ENCODE data around the gene UBE2E1. TPM values are rescaled to one million over a fixed set of nuclear protein-coding genes. Genes with fewer than 3 reads are reported as not detected.
A peak's percentile ranks its signal among the peaks of the same experiment; 100 is the strongest.

Gene UBE2E1
- total and polyA plus RNA-seq, 7 experiments from 2014 or later, result 5.2 to 80.0 (median 65.8) TPM

DNA sequence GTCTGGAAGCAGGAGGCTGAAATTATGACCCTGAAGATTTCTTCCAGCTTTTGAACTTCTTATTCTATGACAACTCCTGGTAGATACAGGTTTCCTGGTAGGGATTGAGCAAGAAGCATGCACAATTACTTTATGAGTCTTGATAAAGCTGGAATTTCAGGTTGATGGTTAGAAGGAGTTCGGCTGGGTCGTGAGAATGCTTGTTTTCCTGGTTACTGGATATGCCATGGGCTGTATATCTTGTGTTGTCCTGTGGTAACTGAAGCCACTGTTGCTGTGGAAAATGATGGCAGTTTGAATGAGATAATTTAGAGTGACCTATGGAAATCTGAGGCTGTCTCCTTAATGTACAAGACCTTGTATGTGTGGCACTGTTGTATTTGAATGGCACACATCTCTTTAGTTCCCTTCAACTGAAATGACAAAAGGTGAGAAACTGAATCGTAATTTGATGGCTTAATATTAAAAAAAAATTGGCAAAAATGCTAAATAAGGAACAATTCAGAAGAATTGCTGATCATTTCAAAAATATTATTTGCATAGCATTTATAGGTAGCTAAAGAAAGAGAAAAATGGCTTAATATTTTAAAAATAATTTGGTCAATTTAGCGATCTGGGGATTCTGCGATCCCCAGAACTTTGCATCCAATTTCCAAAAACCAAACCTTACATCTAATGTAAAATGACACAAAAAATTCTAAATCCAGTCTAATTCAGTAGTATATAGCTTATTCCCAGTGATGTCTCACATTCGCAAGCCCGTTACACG lies 1.1 kb upstream of the UBE2E1 start:
- ChIA-PET POLR2A (no interaction called here), CTCF (no interaction called here)
- Histone ChIP-seq H3K9me3 (ENCODE audit: control insufficient read depth in 2 of 3, low read length in 3 of 3) (no peaks in the 10 kb centered on the region), H3K4me3 (ENCODE audit: low read length) (no peak overlapping the region), H3K4me1 (ENCODE audit: control insufficient read depth in 2 of 2, insufficient read depth in 2 of 2, low read length in 2 of 2) (peaks cover 14 to 21% of the 10 kb centered on the region in 2 donors), H3K27me3 (ENCODE audit: control insufficient read depth in 2 of 2, insufficient read depth in 2 of 2, low read length in 2 of 2) (no peaks in the 10 kb centered on the region), H3K36me3 (ENCODE audit: control insufficient read depth in 2 of 3, insufficient read depth in 3 of 3, low read length in 3 of 3) (no peaks in the 10 kb centered on the region), H3K27ac (ENCODE audit: low read depth, low read length) (peak overlapping the region; percentile 6)
- peaks cover 0 to 18% (median 0%) of the 10 kb centered on the region in 5 donors for H3K36me3 Mint-ChIP-seq
- H3K27ac Mint-ChIP-seq, result peak overlapping the region in 7 of 9 donors; percentile 1 to 98 (median 92)
- peaks cover 0 to 38% (median 0%) of the 10 kb centered on the region in 5 donors for H3K27me3 Mint-ChIP-seq
- intact Hi-C loops (cut with micrococcal nuclease), result loop anchor here (1.0 to 5.0 kb wide), 7 partner anchors 113 to 1988 kb away; partner anchors contain the start of genes NR1D2 (in 2 of the 2), OXSM (in 1 of the 2), RPL15 (in 1 of the 2) and TOP2B (in 1 of the 2)
- ATAC-seq (no peak), DNase-seq (no peak)
- peak overlapping the region; percentile 0 to 100 (median 94) for H3K4me3 Mint-ChIP-seq
- peaks cover 21 to 39% (median 36%) of the 10 kb centered on the region in 7 donors for H3K4me1 Mint-ChIP-seq
- H3K9me3 Mint-ChIP-seq, result peaks cover 0 to 2% (median 0%) of the 10 kb centered on the region in 11 donors

DNA sequence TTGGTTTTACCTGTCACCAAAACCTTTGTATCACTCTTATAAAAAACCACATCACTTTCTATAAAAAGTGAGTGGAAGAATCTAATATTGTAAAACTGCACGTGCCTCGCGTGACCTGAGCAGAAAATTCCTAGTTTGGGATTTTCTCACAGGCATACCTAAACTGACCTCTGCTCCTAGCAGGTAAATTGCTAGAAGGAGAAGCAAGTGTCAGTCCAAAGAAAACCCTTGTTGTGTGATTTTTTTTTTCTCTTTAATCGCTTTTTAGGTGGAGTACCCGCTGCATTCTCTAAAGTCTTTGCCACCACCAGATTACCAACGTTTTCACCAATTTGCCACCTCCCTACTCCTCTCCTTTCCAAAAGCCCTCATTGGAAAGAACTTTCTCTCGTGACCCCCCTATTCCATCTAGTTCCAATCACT lies 534 bp upstream of the UBE2E1 start:
- POLR2A ChIA-PET, result no interaction called here
- peak overlapping the region; percentile 66 for H3K27ac ChIP-seq (ENCODE audit: low read depth, low read length)

DNA sequence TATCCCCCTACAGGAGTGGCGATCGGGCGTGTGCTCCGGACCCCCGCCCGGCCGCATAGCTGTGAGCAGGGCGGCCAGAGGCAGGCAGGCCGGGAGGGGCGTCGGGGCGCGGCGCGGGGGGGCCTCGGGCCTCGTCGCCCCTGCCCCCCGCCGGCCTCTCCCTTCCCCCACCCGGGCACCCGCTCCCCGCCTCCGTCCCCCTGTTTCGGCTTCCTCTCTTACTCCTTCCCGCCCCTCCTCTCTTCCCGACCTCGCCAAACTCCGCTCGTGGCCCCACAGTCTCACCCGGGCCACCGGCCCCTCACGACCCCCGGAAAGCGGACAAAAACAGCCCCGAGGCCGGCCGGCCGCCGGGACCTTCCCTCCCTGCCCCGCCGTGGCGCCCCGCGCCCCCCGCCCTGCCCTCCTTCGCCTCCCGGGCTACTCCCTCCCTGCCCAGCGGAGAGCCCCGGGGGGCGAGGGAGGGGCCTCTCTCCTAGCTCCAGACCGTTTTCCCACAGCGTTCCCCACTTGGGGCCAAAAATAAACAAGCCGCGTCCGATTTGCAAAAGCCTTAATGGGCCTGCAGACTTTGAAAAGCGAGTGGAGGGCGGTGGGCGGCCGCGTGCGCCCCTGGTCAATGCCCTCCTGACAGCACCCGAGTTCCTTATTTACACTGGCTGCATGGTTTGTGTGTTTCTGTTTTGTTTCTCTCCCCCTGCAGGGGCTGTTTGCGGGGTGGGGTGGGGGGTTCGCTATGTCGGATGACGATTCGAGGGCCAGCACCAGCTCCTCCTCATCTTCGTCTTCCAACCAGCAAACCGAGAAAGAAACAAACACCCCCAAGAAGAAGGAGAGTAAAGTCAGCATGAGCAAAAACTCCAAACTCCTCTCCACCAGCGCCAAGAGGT lies 1.0 kb downstream of the UBE2E1 start:
- Mint-ChIP-seq H3K27me3 (peaks cover 0 to 27% (median 0%) of the 10 kb centered on the region in 5 donors), H3K4me3 (peak overlapping the region; percentile 89 to 100 (median 94)), H3K27ac (peak overlapping the region; percentile 87 to 98 (median 95)), H3K36me3 (peaks cover 0 to 23% (median under 1%) of the 10 kb centered on the region in 5 donors), H3K9me3 (peaks cover 0 to 2% (median 0%) of the 10 kb centered on the region in 11 donors), H3K4me1 (peaks cover 36 to 57% (median 53%) of the 10 kb centered on the region in 7 donors)
- Histone ChIP-seq H3K27ac (ENCODE audit: low read depth, low read length) (peak overlapping the region; percentile 77), H3K36me3 (ENCODE audit: control insufficient read depth in 2 of 3, insufficient read depth in 3 of 3, low read length in 3 of 3) (peaks cover 0 to 3% (median 0%) of the 10 kb centered on the region in 3 experiments), H3K4me1 (ENCODE audit: control insufficient read depth in 2 of 2, insufficient read depth in 2 of 2, low read length in 2 of 2) (peaks cover 24% of the 10 kb centered on the region in 2 donors), H3K9me3 (ENCODE audit: control insufficient read depth in 2 of 3, low read length in 3 of 3) (no peaks in the 10 kb centered on the region), H3K4me3 (ENCODE audit: low read length) (peak overlapping the region; percentile 57), H3K27me3 (ENCODE audit: control insufficient read depth in 2 of 2, insufficient read depth in 2 of 2, low read length in 2 of 2) (no peaks in the 10 kb centered on the region)
- DNase-seq (peak in 7 of 9 donors; percentile 7 to 40 (median 24)), ATAC-seq (no peak)
- intact Hi-C loops (cut with micrococcal nuclease), result loop anchor here in 1 of 2 donors (5.0 kb wide), 2 partner anchors 1856 to 1986 kb away; partner anchors contain the start of genes OXSM and TOP2B
- POLR2A ChIA-PET, result interaction anchor here (0.6 to 1.9 kb wide), 2 partner anchors 46 to 110 kb away, joined by 3 to 9 read pairs; partner anchors contain the start of genes NKIRAS1 and RPL15
- CTCF ChIA-PET, result no interaction called here

More for the DNA sequence above, 534 bp upstream of the UBE2E1 start:
- no peak for ATAC-seq
- Mint-ChIP-seq H3K27ac (peak overlapping the region; percentile 56 to 98 (median 92)), H3K36me3 (peaks cover 0 to 18% (median 0%) of the 10 kb centered on the region in 5 donors), H3K4me3 (peak overlapping the region; percentile 89 to 100 (median 94)), H3K4me1 (peaks cover 26 to 45% (median 41%) of the 10 kb centered on the region in 7 donors), H3K27me3 (peaks cover 0 to 35% (median 0%) of the 10 kb centered on the region in 5 donors), H3K9me3 (peaks cover 0 to 2% (median 0%) of the 10 kb centered on the region in 11 donors)
- Histone ChIP-seq H3K4me3 (ENCODE audit: low read length) (peak overlapping the region; percentile 42), H3K9me3 (ENCODE audit: control insufficient read depth in 2 of 3, low read length in 3 of 3) (no peaks in the 10 kb centered on the region), H3K4me1 (ENCODE audit: control insufficient read depth in 2 of 2, insufficient read depth in 2 of 2, low read length in 2 of 2) (peaks cover 20 to 21% of the 10 kb centered on the region in 2 donors), H3K36me3 (ENCODE audit: control insufficient read depth in 2 of 3, insufficient read depth in 3 of 3, low read length in 3 of 3) (peaks cover 0 to under 1% (median 0%) of the 10 kb centered on the region in 3 experiments), H3K27me3 (ENCODE audit: control insufficient read depth in 2 of 2, insufficient read depth in 2 of 2, low read length in 2 of 2) (no peaks in the 10 kb centered on the region)
- CTCF ChIA-PET, result no interaction called here
- intact Hi-C loops (cut with micrococcal nuclease), result loop anchor here (1.0 to 5.0 kb wide), 7 partner anchors 112 to 1987 kb away; partner anchors contain the start of genes NR1D2 (in 2 of the 2), OXSM (in 1 of the 2), RPL15 (in 1 of the 2) and TOP2B (in 1 of the 2)
- DNase-seq, result peak in 1 of 9 donors; percentile 28

DNA sequence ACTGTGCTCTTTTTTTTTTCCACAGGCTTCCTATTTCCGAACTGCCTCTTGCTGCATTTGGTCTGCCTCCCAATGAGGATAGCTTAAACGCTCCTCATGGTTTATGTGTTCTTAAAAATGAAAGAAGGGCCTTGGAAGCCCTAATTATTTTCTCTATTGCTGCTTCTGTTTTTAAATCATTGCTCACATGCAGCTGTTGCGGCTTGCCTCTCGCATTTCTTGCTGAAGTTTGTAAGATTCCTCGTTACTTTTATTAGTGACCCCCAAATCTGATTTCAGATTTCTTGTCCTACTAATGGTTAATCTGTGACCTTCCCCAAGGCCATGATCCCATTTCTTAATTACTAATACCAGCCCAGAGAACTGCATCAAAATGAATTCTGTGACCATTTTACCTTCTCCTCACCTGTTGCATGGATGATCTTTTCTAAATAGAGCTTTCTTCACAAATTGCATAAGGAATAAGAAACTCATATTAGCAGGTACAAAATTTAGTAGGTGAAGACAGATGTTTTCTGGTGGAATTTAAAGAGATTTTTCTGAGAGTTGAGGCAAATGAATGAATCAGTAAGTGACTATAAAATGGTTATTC lies 1.8 kb downstream of the UBE2E1 start:
- CTCF ChIA-PET, result no interaction called here

DNA sequence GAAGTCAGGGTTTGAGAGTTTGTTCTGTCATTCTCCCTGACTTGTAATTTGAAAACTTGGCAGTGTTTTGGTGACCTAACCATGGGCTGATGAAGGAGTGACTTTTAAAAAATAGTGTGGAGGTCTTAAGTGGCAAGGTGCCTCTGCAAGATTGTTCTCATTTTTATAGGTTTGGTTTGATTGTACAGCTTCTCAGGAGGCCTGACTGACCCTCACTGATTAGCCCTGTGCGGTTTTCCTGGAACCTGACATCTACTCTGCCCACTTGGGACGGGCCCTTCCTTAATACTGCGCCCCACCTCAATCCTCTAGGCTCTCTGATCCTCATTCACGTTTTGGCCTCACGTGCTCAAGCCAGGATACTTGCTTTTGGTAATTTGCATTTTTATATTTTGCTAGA lies 2.8 kb downstream of the UBE2E1 start:
- intact Hi-C loops (cut with micrococcal nuclease), result loop anchor here in 1 of 2 donors (5.0 kb wide), 2 partner anchors 1854 to 1984 kb away; partner anchors contain the start of genes OXSM and TOP2B
- H3K27ac ChIP-seq (ENCODE audit: low read depth, low read length), result peak overlapping the region; percentile 77
- H3K27ac Mint-ChIP-seq, result peak overlapping the region; percentile 26 to 99 (median 93)
- no peaks in the 10 kb centered on the region for H3K9me3 ChIP-seq (ENCODE audit: control insufficient read depth in 2 of 3, low read length in 3 of 3)
- H3K27me3 ChIP-seq (ENCODE audit: control insufficient read depth in 2 of 2, insufficient read depth in 2 of 2, low read length in 2 of 2), result no peaks in the 10 kb centered on the region
- H3K36me3 Mint-ChIP-seq, result peaks cover 0 to 30% (median 6%) of the 10 kb centered on the region in 5 donors
- no peak for ATAC-seq
- H3K4me1 ChIP-seq (ENCODE audit: control insufficient read depth in 2 of 2, insufficient read depth in 2 of 2, low read length in 2 of 2), result peaks cover 24 to 26% of the 10 kb centered on the region in 2 donors
- ChIA-PET POLR2A (interaction anchor here (0.9 to 2.2 kb wide), 3 partner anchors 10 to 110 kb away, joined by 3 to 13 read pairs (median 9); partner anchors contain the start of genes NKIRAS1 and RPL15), CTCF (no interaction called here)
- peak overlapping the region; percentile 37 to 100 (median 94) for H3K4me3 Mint-ChIP-seq
- H3K27me3 Mint-ChIP-seq, result peaks cover 0 to 14% (median 0%) of the 10 kb centered on the region in 5 donors
- peaks cover 0 to 3% (median 0%) of the 10 kb centered on the region in 3 experiments for H3K36me3 ChIP-seq (ENCODE audit: control insufficient read depth in 2 of 3, insufficient read depth in 3 of 3, low read length in 3 of 3)
- H3K4me1 Mint-ChIP-seq, result peaks cover 49 to 71% (median 64%) of the 10 kb centered on the region in 7 donors
- DNase-seq, result no peak
- peaks cover 0 to 2% (median 0%) of the 10 kb centered on the region in 11 donors for H3K9me3 Mint-ChIP-seq
- H3K4me3 ChIP-seq (ENCODE audit: low read length), result no peak overlapping the region

More for the DNA sequence above, 1.8 kb downstream of the UBE2E1 start:
- H3K4me1 Mint-ChIP-seq, result peaks cover 44 to 64% (median 60%) of the 10 kb centered on the region in 7 donors
- peak overlapping the region; percentile 57 for H3K4me3 ChIP-seq (ENCODE audit: low read length)
- ATAC-seq (no peak), DNase-seq (no peak)
- H3K36me3 ChIP-seq (ENCODE audit: control insufficient read depth in 2 of 3, insufficient read depth in 3 of 3, low read length in 3 of 3), result peaks cover 0 to 3% (median 0%) of the 10 kb centered on the region in 3 experiments
- peak overlapping the region; percentile 89 to 100 (median 94) for H3K4me3 Mint-ChIP-seq
- H3K27ac ChIP-seq (ENCODE audit: low read depth, low read length), result peak overlapping the region; percentile 77
- peaks cover 0 to 28% (median 6%) of the 10 kb centered on the region in 5 donors for H3K36me3 Mint-ChIP-seq
- no peaks in the 10 kb centered on the region for H3K9me3 ChIP-seq (ENCODE audit: control insufficient read depth in 2 of 3, low read length in 3 of 3)
- peaks cover 0 to 2% (median 0%) of the 10 kb centered on the region in 11 donors for H3K9me3 Mint-ChIP-seq
- H3K27me3 Mint-ChIP-seq, result peaks cover 0 to 24% (median 0%) of the 10 kb centered on the region in 5 donors
- POLR2A ChIA-PET, result interaction anchor here (0.6 to 1.9 kb wide), 2 partner anchors 46 to 109 kb away, joined by 3 to 9 read pairs; partner anchors contain the start of genes NKIRAS1 and RPL15
- peaks cover 24 to 26% of the 10 kb centered on the region in 2 donors for H3K4me1 ChIP-seq (ENCODE audit: control insufficient read depth in 2 of 2, insufficient read depth in 2 of 2, low read length in 2 of 2)
- no peaks in the 10 kb centered on the region for H3K27me3 ChIP-seq (ENCODE audit: control insufficient read depth in 2 of 2, insufficient read depth in 2 of 2, low read length in 2 of 2)
- intact Hi-C loops (cut with micrococcal nuclease), result loop anchor here in 1 of 2 donors (5.0 kb wide), 2 partner anchors 1855 to 1985 kb away; partner anchors contain the start of genes OXSM and TOP2B
- peak overlapping the region; percentile 87 to 98 (median 95) for H3K27ac Mint-ChIP-seq

All from naive thymus-derived CD4-positive, alpha-beta T cell (primary cell).